Astrocyte of the hippocampus (primary cell): Measurements from ENCODE around the gene HLF.
A peak's percentile ranks its signal among the peaks of the same experiment; 100 is the strongest.

Experiments
- DNase-seq: peaks from one replicate; pipeline ENCODE4 v3.0.0; 2011; ENCODE audit warnings: low read depth, low spot score

The HLF gene

DNA sequence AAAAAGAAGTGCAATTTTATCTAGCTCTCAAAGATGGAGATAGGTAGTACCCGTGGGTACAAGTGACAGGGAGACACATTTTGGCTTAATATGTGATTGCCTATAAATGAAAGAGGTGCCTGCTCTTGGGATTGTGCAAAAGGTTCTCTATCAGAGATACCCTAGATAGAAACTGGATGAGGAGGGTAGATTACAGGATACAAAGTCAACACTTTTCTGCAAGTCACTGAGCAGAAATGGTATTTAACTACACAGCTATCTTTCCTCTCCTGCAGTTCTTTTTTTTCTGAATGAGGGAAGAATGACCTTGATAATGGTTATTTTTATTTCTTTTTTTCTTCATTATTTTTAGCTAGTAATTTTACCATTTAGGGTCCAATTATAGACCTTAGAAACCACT lies 89.2 kb downstream of the HLF start:
- DNase-seq, result no peak

DNA sequence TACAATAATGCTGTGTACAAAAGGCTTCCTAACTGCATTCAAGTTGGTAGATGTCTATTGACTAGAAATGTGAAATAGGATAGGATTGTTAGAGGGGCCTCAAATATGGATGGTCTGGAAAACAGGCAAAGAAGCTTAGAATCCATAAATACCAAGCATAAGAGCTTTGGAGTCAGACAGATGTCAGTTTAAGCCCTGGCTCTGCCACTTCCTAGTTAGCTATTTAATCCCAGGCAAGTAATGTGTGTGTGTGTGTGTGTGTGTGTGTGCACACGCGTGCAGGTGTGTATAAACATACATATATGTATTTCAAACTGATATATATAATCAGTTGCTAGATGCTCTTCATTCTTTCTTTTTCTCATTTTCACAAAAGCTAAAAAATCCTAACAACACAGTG lies 90.2 kb downstream of the HLF start:
- no peak for DNase-seq

DNA sequence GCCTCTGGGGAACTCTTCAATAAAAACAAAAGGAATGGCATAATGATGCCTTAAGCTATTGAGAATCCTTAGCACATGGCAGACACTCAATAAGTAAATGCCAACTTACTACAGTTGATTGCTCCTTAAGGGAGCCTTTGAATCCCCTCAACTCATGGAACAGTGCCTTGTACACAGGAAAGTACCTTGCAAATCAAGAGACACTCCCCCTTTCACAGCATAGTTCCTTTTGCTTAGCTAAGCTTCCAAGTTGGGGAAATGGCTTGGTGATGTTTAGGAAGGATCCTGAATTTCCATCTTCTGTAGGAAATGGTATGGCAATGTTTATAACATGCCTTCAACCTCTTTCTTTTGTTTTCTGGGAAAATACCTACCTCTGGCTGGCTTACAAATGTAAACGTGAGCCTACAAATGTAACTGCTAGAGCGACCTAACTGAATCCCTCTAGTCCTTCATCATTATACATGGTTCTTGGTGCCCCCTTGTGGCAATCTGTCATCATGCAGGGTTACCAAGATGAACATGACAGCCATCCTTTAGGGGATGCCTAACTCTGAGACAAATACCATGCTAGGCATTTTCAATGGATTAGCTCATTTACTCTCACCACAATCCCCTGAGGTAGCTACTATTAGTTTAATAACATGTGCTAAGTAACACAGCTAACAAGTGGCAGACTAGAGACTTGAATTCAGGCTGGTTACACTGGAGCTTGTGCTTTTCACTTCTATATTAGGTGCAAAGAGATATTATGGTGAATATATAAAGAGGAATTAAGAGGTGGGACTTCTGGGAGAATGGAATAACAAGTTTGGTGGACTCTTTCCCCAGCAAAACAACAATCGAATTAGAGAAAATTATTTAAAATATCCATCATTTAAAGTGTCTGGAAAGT lies 91.9 kb downstream of the HLF start:
- peak; percentile 81 for DNase-seq

- DNase-seq, result no peak
These were observed 96.2 kb downstream of the HLF start for GRCh38 chr17:55360971-55361370.

DNA sequence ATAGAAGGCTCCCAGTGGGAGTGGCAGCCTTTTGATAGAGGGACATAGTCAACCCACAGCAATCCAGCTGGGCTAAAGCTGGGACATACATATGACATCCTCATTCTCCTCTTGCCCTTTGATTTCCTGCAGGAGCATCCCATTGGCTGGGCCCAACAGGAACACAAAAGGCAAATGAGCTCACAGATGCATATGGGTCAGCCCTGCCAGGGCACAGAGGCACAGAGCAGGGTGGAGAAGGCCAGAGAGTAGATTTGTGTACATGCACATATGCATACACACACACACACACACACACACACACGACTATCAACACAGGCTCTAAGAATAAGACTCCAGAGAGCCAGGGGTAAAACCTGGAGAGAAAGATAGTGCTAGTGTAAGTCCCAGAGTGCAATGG lies 98.3 kb downstream of the HLF start:
- DNase-seq, result no peak

DNA sequence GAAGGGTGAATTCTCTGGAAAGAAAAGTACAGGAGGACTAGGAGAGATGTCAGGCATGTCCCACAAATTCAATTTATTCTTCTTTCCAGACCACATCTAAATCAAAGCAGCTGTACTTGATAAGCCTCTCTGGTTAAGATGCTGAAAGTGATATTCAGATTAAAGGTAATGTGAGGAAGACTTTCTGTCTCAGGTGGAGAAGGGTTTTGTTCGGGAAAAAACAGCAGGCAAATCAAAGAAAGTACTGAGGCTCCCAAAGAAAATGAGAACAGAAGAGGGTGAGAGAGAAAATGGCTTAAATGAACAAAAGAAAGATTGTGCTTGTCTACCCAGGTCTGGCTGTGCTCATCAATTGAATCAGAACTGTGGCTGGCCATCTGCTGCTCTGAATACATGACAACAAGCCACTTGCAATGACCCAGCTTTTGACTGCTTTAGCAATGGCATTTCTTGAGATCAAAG lies 101.3 kb downstream of the HLF start:
- no peak for DNase-seq

DNA sequence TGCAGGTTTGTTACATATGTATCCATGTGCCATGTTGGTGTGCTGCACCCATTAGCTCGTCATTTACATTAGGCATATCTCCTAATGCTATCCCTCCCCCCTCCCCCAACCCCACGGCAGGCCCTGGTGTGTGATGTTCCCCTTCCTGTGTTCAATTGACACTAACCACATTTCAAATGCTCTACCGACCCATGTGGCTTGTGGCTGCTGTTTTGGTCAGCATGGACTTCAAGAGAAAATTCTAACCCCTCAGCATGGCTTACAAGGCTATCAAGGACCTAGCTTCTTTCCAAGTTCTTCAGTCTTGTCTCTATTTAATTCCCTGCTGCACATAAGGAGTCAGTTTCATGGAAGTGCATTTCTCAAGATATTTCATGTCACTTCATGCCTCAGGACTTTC lies 103.9 kb downstream of the HLF start:
- DNase-seq, result no peak
